KG1 (cell line): ENCODE results near the gene TSHZ2.
"Not testable (repeated sequence)": the region's sequence is repeated elsewhere in the genome, so short reads cannot be mapped to it uniquely, and the experiment has no call there.

ENCODE experiments used
- DNase-seq: peaks from one replicate; lab custom pipeline; 2025; lab: John Stamatoyannopoulos, UW

TSHZ2 gene

DNA sequence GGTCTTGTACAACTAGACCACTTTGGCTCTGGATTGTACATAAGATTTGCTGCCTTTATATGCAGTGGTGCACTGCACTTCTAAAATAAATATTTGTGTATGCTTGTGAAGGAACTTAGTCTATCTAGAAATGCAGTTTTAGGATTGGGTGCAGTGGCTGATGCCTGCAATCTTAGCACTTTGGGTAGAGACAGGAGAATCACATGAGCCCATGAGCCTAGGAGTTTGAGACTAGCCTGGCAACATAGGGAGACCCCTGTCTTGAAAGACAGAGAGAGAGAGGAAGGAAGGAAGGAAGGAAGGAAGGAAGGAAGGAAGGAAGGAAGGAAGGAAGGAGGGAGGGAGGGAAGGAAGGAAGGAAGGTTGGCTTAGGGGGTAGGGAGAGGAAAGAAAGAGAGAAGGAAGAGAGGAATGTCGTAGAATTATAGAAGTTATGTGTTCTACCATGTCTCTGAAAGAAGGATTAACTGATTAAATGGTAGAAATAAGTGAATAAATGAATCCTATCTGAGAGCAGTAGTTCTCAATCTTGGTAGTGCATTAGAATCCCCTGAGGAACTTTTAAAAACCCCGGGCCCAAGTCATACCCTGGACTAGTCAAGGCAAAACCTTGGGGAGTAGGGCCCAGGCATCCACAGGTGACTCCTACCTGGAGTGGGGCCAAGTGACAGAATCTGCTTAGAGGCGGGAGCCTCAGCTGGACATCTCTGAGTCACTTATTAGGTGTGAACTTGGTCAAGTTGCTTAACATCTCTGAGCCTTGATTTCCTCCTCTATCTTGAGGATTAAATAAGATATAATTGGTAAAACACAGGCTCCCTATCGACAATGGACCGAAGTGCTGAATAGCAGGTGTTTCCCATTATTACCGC, 491.2 kb downstream of the TSHZ2 start:
- DNase-seq = no peak

DNA sequence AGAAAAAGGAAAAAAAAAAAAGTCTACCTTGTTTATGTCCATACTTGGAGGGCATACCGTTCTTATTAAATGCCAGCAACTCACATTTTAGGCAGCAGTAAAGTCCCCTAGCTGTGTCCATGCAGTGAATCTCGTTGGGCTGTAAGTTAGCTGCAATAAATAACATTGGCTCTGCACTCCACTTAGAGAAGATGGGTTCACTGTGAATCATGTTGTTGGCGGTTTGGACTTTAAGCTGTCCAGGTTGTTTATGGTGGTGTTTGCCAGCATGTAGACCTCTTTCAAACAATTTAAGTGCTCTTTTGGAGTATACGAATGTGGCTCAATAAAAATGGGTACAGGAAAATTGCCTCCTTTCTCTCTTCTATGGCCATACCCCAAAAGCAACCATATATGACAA, 494.1 kb downstream of the TSHZ2 start:
- no peak for DNase-seq

DNA sequence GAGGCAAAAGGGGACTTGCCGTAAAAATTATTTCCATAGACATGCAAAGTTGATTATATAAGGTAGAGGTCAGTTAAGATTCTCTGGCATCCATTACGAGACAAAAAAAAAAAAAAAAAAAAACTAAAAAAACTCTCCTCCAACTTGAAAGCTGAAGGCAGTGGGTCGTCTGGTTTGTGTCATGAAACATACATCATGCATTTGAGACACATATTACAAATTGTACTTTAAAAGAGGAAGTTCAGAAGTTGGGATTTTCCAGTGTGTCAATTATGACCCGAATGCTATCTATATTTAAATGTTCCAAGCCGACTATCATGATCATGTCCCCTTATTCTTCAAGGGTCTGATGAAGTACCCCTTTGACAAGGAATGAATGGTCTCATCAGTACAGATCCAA, 496.4 kb downstream of the TSHZ2 start:
- DNase-seq = no peak

DNA sequence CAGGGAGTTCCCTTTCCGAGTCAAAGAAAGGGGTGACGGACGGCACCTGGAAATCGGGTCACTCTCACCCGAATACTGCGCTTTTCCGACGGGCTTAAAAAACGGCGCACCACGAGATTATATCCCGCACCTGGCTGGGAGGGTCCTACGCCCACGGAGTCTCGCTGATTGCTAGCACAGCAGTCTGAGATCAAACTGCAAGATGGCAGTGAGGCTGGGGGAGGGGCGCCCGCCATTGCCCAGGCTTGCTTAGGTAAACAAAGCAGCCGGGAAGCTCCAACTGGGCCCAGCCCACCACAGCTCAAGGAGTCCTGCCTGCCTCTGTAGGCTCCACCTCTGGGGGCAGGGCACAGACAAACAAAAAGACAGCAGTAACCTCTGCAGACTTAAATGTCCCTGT, 500.7 kb downstream of the TSHZ2 start:
- DNase-seq = not testable (repeated sequence)

DNA sequence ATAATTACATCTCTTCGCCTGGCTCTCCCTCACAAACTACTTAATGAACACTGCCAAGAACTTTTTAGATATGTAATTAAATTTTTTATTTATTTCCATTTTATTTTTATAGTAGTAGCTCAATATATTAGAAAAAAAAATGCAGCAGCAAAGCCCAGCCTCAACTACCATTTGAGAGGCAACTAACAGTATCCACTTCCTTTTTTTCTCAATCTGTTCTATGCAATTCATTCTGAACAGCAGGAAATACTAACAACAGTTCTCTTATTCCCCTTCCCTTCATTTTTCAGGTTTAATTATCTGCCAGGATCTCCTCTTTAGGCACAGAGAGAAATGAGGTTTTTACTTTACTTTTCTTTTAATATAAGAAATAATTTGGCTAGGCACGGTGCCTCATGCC, 508.8 kb downstream of the TSHZ2 start:
- DNase-seq = no peak

DNA sequence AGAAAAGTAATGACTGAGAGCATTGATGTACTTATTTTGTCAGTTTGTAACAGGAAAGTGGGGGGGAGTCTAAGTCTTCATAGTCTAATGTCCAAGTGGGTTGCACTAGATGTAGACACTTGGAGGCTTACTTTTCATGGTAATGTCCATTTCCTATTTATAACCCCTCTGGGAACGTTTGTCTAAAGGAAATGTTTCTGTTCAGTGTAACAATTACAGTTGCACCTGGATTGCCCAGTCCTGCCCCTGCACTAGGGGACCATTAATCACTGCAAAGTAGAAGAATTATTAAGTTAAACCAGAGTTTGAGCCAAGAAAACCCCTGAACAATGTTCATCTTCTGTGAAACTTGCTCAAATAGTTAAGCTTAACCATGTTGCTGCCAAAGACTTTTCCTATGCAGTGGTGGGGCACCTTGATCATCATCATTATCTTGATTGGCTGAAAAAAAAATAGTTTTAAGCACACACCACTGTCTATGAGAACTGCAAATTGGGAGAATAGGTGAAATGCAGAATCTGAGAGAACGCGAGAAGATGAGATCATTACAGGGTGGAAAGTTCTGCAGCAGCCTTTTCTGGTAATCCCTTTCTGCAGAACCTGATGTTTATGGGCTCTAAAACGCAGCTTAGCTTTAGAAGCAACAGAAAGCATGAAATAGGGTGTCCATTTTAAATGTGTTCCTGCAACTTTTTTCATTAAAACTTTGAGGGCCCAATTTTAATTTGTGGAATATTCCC, 515.5 kb downstream of the TSHZ2 start:
- DNase-seq = no peak

DNA sequence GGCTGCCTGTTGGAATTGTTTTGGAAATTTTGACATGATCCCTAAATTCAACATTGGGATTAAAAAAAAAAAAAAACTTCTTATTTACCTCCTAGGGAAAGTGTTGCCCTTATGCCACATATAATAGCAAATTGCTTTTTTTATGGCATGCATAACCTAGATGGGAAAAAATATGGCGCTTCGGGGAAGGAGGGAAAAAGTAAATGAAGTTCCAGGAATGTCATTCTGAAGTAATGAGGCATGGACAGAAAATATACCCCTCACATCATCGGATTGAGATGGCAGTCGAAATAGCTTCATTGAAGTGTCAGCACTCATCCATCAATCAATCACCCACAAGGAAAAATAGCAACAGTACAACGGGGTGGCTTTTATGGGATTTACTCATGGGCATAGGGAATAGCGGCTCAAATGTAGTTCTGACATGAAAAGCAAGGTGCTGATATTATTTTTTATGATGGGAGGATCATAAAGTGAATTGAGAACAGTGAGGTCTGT, 516.7 kb downstream of the TSHZ2 start:
- no peak for DNase-seq

DNA sequence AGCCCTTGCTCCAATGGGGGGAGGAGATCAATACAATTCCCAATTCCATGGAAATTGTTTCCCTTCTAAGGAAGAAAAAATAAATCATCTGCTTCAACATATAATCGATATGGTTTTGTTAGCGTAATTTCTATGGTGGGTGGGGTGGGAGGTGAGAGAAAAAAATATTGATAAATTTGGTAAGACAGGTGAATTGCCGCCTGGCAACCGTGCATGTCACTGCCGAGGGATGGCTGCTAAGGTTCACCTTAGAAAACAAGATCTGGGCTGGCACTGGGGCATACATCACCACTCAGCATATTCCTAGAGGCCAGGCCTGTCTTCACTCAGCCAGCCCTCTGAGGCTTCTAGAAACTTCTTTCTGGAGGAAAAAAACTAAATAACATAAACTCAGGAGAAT, 517.4 kb downstream of the TSHZ2 start:
- no peak for DNase-seq

DNA sequence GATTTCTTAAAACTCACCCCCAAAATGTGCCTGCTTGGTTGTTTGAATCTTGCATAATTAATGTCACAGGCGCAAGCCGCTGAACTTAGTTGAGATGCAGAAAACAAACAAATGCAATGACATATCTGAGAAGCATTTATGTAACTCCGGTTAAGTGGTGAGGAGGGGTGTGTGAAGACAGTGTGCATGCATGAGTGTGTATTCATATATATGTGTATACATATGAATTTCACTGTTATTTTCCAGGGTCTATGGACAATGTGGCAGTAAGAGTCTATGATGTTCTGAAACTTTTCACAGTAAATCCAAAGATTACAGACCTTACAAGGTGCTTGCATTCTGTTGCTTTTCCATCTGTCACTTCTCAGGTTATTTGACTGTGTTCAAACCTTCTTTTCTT, 518.5 kb downstream of the TSHZ2 start:
- DNase-seq = no peak

DNA sequence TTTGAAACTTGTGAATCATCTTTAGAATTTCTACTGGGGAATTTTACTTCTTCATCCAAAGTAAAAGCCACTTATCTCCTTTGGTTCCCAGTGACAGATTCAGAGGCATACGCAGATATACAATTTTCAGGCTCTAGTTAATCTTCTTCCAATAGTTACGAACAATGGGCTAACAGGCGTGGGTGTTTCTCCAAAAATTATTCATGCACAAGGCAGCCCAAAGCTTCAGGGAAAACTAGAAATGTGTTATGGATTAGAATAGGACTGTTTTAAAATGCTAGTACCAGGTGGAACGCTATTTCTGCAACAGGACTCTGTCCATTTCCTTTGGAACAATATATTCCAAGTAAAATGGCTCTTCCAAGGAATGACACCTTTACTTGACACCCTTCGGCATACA, 519.3 kb downstream of the TSHZ2 start:
- no peak for DNase-seq

DNA sequence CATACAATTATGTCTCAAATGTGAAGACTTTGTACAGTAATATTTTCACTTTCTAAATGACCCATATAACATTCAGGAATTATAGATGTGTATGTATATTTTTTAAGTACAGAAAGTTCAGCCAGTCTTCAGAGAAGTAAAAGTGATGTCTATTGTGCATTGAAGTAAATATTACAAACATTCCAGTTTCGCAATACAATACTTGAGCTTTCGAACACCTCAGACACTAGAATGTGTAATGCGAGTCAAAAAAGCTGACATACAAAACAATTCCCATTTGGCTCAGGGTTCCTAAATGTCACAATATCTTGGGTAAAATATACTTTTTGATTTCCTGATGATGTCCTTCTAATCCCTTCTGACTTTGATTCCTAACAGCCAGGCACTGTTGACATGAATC, 520.1 kb downstream of the TSHZ2 start:
- DNase-seq = no peak

DNA sequence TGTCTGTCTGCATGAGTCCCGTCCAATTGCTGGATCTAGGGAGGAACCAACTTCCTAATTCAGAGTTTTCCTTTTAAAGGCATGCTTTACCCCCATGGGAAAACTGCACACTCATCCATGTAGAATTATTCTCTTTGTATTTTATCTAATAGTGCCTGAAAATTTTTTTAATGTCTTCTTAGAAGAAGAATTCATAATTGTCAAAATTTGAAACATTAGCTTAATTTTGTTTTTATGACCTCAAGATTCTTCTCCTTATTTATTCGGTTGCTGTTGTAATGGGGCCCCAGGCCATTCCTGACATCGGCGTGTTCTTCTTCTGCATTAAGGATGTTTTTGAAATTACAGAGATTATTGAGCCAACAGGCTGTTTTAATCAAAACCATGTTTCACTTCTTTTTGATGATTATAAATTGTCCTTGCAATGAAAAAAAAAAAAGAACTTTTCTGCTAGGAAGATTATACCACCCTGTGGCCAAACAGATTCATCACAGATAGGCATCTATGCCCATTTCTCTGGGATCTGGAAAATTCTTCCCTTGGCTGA, 521.2 kb downstream of the TSHZ2 start:
- DNase-seq = no peak

DNA sequence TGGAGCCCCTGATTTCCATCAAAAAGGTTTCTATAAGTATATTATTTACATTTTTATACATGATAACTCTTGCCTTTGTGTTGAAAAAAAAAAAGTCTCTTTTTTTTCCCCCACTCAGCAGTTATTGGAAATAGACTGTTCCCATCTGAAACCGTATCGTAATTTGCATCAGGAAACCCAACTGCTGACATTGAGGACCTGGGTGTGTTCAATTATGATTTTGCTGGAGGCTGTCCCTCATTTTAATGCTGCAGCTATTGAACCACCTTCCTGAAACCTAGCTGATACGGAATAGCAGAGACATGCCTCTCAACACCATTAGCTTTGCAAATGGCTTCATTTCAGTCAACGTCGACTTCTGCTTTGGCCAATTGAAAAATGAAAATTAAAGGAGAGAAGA, 522.6 kb downstream of the TSHZ2 start:
- DNase-seq = no peak

DNA sequence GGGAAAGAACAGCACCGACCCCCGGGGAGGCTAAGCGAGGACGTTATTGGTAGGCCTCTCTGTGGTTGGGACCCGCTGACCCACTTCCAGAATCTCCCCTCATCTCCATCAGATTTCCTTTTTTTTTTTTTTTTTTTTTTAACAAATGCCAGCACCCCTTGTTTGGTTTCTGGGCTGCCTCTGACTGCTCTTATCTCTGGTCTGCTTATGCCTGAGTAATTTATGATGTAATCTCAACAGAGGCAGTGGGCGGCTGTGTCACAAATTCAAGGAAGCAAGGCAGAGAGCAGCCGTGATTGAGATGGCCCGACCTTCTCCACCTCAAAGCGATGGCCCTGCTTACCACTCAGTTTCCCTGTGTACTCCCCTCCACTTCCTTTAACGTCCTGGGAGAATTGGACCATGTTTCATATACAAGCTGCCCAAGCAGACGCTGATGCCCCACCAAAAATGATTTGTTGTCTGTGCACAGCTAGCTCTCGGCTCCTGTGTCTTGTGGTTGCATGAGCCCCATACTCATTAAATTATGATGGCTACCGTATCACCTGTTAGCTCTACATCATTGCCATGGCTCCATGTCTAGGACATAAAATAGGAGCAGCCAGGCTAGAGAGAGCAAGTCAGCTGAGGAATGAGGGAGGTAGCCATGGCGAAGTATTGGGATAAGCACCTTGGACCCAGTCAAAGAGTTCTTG, 523.4 kb downstream of the TSHZ2 start:
- no peak for DNase-seq

DNA sequence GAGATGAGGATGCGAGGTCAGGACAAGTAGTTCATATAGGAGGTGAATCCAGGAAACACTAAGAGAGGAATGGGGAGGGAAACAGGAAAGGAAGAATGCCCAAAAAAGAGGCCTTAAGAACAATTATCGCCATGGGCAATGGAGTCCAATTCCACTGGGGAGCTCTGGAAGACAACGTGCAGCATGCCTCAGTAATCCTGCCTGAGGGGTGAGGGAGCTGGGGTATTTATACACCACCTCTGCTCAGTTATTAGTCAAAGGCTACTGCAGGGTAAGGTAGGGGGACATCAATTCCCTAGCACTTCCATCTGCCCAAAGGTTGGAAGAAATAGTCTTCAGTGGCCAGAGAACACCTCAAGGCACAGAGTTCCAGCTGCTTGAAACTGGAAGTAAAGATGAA, 525.1 kb downstream of the TSHZ2 start:
- DNase-seq = no peak

DNA sequence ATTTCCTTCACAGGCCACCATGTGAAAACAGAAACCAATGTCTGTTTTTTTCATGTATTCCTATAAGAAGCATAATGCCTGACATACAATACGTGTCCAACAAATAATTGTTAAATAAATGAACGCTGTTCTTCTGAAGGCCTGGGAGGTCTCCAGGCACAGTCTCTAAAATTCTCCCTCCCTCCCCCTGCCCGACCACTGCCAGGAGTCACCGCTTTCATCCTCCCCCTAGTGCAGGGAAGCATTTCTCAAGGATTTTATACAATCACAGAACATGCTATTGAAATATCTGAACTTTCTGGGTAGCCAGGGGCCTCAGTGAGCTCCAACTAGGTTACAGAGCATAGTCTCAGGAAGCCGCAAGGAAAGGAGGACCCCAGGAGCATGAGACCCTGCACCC, 526.2 kb downstream of the TSHZ2 start:
- DNase-seq = no peak

DNA sequence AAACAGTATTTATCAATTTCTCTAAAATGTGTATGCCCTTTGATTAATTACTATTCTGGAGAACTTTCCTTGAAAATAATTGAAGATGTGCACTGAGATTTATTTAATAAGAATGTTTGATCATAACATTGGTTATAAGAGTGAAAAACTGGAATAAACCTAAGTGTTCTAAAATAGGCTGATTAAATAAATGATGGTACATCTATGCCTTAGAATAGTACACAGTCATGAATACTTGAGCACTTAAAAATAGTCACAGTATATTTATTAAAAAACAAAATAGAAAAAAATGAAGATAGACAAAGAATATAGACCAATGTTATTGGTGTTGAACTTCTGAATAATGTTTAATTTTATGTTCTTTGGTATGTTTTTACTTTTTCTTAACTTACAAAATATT, 528.5 kb downstream of the TSHZ2 start:
- DNase-seq = no peak

DNA sequence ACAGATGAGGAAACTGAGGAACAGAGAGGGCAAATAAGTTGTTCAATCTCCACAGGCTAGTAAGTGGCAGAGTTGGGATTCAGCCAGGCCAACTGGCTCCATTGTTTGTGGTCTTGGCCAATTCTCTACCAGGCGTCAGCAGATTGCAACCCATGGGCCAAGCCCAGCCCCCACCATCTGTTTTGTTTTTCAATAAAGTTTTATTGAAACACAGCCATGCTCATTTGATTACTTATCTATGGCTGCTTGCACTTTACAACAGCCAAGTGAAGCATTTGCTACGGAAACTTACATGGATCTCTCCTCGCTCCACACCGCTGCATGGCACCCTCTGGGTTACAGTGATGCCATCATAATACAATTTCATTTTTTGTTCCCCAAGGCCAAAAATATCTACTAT, 530.7 kb downstream of the TSHZ2 start:
- no peak for DNase-seq

DNA sequence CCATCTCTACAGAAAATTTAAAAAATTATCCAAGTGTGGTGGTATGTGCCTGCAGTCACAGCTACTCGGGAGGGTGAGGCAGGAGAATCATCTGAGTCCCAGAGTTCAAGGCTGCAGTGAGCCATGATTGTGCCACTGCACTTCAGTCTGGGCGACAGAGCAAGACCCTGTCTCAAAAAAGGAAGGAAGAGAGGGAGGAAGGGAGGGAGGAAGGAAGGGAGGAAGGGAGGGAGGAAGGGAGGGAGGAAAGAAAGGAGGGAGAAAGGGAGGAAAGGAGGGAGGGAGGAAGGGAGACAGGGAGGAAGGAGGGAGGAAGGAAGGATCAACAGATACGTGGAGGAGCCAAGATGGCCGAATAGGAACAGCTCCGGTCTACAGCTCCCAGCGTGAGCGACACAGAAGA, 531.4 kb downstream of the TSHZ2 start:
- DNase-seq = no peak

DNA sequence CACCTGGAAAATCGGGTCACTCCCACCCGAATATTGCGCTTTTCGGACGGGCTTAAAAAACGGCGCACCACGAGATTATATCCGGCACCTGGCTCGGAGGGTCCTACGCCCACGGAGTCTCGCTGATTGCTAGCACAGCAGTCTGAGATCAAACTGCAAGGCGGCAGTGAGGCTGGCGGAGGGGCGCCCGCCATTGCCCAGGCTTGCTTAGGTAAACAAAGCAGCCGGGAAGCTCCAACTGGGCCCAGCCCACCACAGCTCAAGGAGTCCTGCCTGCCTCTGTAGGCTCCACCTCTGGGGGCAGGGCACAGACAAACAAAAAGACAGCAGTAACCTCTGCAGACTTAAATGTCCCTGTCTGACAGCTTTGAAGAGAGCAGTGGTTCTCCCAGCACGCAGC, 531.9 kb downstream of the TSHZ2 start:
- not testable (repeated sequence) for DNase-seq

DNA sequence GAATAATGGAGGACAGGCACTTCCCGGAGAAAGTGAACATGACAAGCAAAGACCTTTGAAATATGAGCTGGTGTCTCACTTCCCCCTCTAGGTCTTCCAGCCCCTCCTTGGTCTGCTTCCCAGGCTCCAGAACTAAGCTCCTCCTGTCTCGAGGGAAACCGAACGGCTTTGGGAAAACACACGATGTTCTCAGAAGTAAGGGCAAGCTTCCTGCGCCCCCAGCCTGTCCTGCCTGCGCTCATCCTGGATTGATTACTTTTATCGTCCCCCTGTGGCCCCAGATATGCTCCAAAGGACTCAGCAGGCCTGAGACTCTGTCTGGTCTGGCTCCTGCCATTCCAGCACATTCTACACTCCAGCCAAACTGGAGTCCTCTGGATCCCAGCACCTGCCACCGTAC, 538.1 kb downstream of the TSHZ2 start:
- DNase-seq = no peak

DNA sequence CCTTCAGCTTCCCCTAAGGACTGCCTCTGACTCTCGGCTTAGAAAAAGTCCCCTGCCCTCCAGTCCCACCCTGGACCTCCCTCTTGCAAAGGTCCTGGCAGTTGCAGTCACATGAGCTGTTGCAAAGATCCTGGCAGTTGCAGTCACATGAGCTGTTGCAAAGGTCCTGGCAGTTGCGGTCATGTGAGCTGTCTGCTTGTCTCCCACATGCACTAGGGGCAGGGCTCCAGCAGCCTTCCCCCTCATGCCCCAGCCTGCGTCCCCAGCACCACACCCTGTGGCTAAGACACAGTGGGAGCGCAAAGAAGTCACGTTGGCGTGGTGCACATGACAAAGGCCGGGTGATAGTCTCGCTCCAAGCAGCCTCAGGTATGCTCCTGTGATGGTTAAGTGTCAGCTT, 538.5 kb downstream of the TSHZ2 start:
- DNase-seq = no peak

DNA sequence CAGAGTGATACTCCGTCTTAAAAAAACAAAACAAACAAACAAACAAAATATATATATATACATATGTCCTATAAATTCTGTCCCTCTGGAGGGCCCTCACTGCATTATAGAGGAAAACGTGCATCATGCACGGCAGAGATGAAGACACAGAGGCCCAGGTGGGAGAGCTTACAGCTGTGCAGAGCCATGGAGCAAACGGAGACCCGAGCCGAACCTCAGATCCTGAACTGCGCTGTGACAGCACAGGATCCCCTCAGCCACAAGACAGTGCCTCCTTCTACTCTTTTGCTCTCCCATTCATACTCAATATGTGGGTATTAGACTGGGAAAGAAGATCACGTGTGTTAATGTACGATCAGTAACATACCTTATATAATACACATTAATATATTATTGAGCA, 539.9 kb downstream of the TSHZ2 start:
- no peak for DNase-seq
